LHCN-M2 (cell line): Measurements from ENCODE around the gene ABCA5. TPM values are rescaled to one million over a fixed set of nuclear protein-coding genes. Genes with fewer than 3 reads are reported as not detected.
"Not testable (repeated sequence)": the region's sequence is repeated elsewhere in the genome, so short reads cannot be mapped to it uniquely, and the experiment has no call there.

Source experiments
- DNase-seq: peaks from one replicate; pipeline ENCODE4 v3.0.0-alpha.2; 2012; ENCODE audit warnings: low read depth
- total RNA-seq: library from RNA; depleted of rRNA; stranded (reverse); fragments of >200 nt; gene quantifications from 2 replicates; pipeline ENCODE4 v1.2.3, GENCODE V29; 2014; rRNA removed

Gene ABCA5
- total RNA-seq, 1 experiment from 2014 or later: 0.75 TPM

DNA sequence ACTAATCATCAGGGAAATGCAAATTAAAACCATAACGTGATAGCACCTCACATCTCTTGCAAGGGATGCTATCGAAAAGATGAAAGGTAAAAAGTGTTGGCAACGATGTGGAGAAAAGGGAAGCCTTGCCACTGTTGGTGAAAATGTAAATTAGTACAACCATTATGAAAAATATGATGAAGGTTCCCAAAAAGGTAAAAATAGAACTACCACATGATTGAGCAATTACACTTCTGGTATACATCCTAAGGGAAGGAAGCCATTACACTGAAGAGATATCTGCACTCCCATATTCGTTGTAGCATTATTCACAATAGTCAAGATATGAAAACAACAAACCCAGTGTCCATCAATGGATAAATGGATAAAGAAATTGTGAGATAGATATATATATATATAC is 119.8 kb downstream of the ABCA5 start:
- no peak for DNase-seq

DNA sequence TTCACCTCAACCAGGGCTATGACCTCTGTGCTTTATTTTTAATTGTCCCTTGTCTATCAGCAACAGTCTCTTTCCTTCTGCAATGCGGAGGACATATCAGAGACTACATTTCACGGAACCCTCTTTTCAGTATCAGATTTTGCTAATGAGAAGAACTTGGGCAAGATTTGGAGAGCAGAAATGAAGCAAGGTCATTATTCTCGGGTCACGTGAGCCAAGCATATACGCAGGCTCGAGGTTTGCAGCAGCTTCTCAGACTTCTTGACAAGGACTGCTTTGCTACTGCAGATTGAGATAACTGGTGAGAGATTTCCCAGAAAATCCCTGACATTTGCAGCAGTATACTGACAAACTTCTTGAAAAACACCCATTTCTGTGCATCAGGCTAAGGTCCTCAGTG is 128.7 kb downstream of the ABCA5 start:
- no peak for DNase-seq

DNA sequence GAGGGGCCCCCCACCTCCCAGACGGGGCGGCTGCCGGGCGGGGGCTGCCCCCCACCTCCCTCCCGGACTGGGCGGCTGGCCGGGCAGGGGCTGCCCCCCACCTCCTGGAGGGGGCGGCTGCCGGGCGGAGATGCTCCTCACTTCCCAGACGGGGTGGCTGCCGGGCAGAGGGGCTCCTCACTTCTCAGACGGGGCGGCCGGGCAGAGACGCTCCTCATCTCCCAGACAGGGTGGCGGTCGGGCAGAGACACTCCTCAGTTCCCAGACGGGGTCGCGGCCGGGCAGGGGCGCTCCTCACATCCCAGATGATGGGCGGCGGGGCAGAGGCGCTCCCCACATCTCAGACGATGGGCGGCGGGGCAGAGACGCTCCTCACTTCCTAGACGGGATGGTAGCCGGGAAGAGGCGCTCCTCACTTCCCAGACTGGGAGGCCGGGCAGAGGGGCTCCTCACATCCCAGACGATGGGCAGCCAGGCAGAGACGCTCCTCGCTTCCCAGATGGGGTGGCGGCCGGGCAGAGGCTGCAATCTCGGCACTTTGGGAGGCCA is 130.8 kb downstream of the ABCA5 start:
- not testable (repeated sequence) for DNase-seq

Other genes starting within 250 kb of the ABCA5 start
- 0.17 and 0.38 TPM in 2 replicates for gene ABCA6, start 185.2 kb downstream of the ABCA5 start, total RNA-seq
- not detected in 2 replicates for gene ABCA10, start 98.3 kb downstream of the ABCA5 start, total RNA-seq
- gene MAP2K6, start 87.6 kb upstream of the ABCA5 start, total RNA-seq: 0.06 and 0.26 TPM in 2 replicates